Right hindlimb (tissue), 1 donor: Measurements from ENCODE around the gene PKHD1.

Experiments used
- DNase-seq: peaks from one replicate; pipeline ENCODE4 v3.0.0-alpha.2; 2018

The PKHD1 gene

GRCh38 chr6:51675020-51675921, 412.1 kb downstream of the PKHD1 start:
- no peak for DNase-seq

- no peak for DNase-seq
Observed at GRCh38 chr6:51663525-51663924, 423.9 kb downstream of the PKHD1 start.

GRCh38 chr6:51660767-51661166, 426.6 kb downstream of the PKHD1 start:
- DNase-seq, result no peak

GRCh38 chr6:51657491-51657890, 429.9 kb downstream of the PKHD1 start:
- no peak for DNase-seq

GRCh38 chr6:51655517-51655916, 431.9 kb downstream of the PKHD1 start:
- DNase-seq, result no peak

- no peak for DNase-seq
Observed at GRCh38 chr6:51654647-51655046, 432.8 kb downstream of the PKHD1 start.

GRCh38 chr6:51651132-51651817, 436.1 kb downstream of the PKHD1 start:
- DNase-seq, result no peak

- no peak for DNase-seq
Observed at GRCh38 chr6:51648774-51649173, 438.6 kb downstream of the PKHD1 start.

- no peak for DNase-seq
Observed at GRCh38 chr6:51648236-51648635, 439.2 kb downstream of the PKHD1 start.

- no peak for DNase-seq
Observed at GRCh38 chr6:51644426-51644825, 443.0 kb downstream of the PKHD1 start.

GRCh38 chr6:51640021-51640420, 447.4 kb downstream of the PKHD1 start:
- no peak for DNase-seq

GRCh38 chr6:51633424-51633823, 454.0 kb downstream of the PKHD1 start:
- DNase-seq, result no peak

- no peak for DNase-seq
Observed at GRCh38 chr6:51630011-51630410, 457.4 kb downstream of the PKHD1 start.

- no peak for DNase-seq
Observed at GRCh38 chr6:51626391-51626790, 461.0 kb downstream of the PKHD1 start.

- DNase-seq, result no peak
Observed at GRCh38 chr6:51625566-51625965, 461.8 kb downstream of the PKHD1 start.

GRCh38 chr6:51620971-51621370, 466.4 kb downstream of the PKHD1 start:
- DNase-seq, result no peak

GRCh38 chr6:51619042-51619799, 468.2 kb downstream of the PKHD1 start:
- no peak for DNase-seq

GRCh38 chr6:51618563-51618962, 468.9 kb downstream of the PKHD1 start:
- no peak for DNase-seq

GRCh38 chr6:51617751-51618150, 469.7 kb downstream of the PKHD1 start:
- DNase-seq, result no peak

- DNase-seq, result no peak
Observed at GRCh38 chr6:51616243-51616642, 471.2 kb downstream of the PKHD1 start.

GRCh38 chr6:51614725-51615124, 472.7 kb downstream of the PKHD1 start:
- DNase-seq, result no peak

- no peak for DNase-seq
Observed at GRCh38 chr6:51613558-51613957, 473.9 kb downstream of the PKHD1 start.

- DNase-seq, result no peak
Observed at GRCh38 chr6:51608932-51609331, 478.5 kb downstream of the PKHD1 start.

GRCh38 chr6:51608383-51608782, 479.0 kb downstream of the PKHD1 start:
- DNase-seq, result no peak
